22Rv1 (cell line): ENCODE measurements around the gene SLC25A34.

Experiments
- H3K27ac ChIP-seq: fragments of 450-650 bp; 2 replicates; pipeline ENCODE4 v1.5.1; 2017
- ZFX ChIP-seq: fragments of 450-650 bp; IDR thresholded peaks from 2 replicates; pipeline ENCODE4 v1.6.1; 2017; ENCODE audit warnings: antibody characterized with exemption, borderline replicate concordance
- TF ChIP-seq, protein P1 (sequence below): fragments of 450-650 bp; IDR thresholded peaks from 2 replicates; pipeline ENCODE4 v1.5.1; 2017; ENCODE audit warnings: mild to moderate bottlenecking

SLC25A34 gene

GRCh38 chr1:15765495-15766194, 29.6 kb downstream of the SLC25A34 start:
- no peak overlapping the region for H3K27ac ChIP-seq
- TF ChIP-seq, protein P1, sequence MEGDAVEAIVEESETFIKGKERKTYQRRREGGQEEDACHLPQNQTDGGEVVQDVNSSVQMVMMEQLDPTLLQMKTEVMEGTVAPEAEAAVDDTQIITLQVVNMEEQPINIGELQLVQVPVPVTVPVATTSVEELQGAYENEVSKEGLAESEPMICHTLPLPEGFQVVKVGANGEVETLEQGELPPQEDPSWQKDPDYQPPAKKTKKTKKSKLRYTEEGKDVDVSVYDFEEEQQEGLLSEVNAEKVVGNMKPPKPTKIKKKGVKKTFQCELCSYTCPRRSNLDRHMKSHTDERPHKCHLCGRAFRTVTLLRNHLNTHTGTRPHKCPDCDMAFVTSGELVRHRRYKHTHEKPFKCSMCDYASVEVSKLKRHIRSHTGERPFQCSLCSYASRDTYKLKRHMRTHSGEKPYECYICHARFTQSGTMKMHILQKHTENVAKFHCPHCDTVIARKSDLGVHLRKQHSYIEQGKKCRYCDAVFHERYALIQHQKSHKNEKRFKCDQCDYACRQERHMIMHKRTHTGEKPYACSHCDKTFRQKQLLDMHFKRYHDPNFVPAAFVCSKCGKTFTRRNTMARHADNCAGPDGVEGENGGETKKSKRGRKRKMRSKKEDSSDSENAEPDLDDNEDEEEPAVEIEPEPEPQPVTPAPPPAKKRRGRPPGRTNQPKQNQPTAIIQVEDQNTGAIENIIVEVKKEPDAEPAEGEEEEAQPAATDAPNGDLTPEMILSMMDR, result no peak
- no peak for TF ChIP-seq ZFX

DNA sequence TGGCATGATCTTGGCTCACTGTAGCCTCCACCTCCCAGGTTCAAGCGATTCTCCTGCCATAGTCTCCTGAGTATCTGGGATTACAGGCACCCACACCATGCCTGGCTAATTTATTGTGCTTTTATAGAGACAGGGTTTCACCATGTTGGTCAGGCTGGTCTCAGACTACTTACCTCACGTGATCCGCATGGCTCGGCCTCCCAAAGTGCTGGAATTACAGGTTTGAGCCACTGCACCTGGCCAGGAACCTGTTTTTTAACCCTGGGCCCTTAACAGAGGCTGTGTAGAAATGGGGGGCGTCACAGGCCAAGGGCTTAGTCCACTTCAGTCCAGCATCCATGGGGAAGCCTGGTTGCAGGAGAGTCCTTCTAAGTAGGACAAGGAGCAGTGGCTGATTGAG, 31.9 kb downstream of the SLC25A34 start:
- TF ChIP-seq, protein P1, result no peak
- TF ChIP-seq ZFX, result no peak
- H3K27ac ChIP-seq, result no peak overlapping the region

GRCh38 chr1:15768388-15768787, 32.3 kb downstream of the SLC25A34 start:
- TF ChIP-seq ZFX, result no peak
- TF ChIP-seq, protein P1, result no peak
- no peak overlapping the region for H3K27ac ChIP-seq

- H3K27ac ChIP-seq, result no peak overlapping the region
- no peak for TF ChIP-seq ZFX
- TF ChIP-seq, protein P1, result no peak
These were observed 34.4 kb downstream of the SLC25A34 start for GRCh38 chr1:15770313-15770962.

DNA sequence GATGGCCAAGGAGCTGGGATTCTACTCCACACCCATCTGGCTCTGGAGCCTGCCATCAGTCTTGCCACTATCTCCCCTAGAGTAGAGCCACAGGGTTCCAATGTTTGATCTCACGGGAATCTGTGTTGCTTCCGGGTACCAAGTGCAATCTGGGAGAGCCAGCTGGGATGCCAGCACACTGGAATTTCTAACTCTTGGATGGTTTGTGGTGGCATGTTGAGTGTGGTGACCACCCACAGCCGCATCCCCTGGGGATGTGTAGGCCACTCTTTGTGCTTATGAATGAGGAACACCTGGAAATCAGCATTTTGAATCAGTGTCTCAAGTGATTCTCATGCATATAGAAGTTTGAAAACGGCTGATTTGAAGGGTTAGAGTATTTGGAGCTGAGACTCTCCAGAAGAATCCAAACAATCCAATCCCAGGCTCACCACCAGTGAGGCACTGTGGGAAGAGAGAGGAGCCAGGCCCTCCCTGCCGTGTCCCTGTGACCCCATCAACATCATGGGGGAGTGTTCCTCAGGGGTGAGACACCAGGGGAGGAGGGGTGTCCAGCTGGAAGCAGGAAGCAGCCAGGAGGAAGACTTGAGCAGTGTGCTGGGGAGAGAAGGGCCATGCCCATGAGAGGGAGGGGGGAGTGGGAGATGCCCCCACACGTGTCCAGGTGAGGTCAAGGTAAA, 35.9 kb downstream of the SLC25A34 start:
- TF ChIP-seq, protein P1, result no peak
- no peak for TF ChIP-seq ZFX
- H3K27ac ChIP-seq, result no peak overlapping the region

- TF ChIP-seq, protein P1, result no peak
- no peak for TF ChIP-seq ZFX
- H3K27ac ChIP-seq, result no peak overlapping the region
These were observed 39.6 kb downstream of the SLC25A34 start for GRCh38 chr1:15775706-15776105.
